WTC11 (cell line): ENCODE results near the gene DLG5. TPM values are rescaled to one million over a fixed set of nuclear protein-coding genes. Genes with fewer than 3 reads are reported as not detected.

Source experiments
- ATAC-seq: fragments of 200-7000 bp; cut with Tn5 transposase; 2 replicates; pipeline ENCODE4 v1.10.0; 2021; ENCODE audit warnings: mild to moderate bottlenecking, moderate library complexity
- CTCF ChIA-PET: fragments of 300-600 bp; sonication (Branson Sonifier 250); formaldehyde crosslinking; loops from one replicate; lab custom pipeline; 2021; ENCODE audit warnings: antibody characterized with exemption; lab: Charles Lee
- POLR2A ChIA-PET: fragments of 350-600 bp; sonication (Branson Sonifier 250); formaldehyde crosslinking; loops from one replicate; lab custom pipeline; 2021; ENCODE audit warnings: antibody characterized with exemption; lab: Charles Lee
- DNase-seq: peaks from one replicate; pipeline ENCODE4 v3.0.0; 2021; ENCODE audit warnings: low spot score
- H3K27ac Mint-ChIP-seq: 2 replicates; pipeline ENCODE4 v1.8.0; 2021; ENCODE audit warnings: mixed read lengths
- H3K27me3 Mint-ChIP-seq: 2 replicates; pipeline ENCODE4 v1.8.0; 2021; ENCODE audit warnings: low read depth, mild to moderate bottlenecking, moderate library complexity, mixed read lengths
- H3K36me3 Mint-ChIP-seq: 2 replicates; pipeline ENCODE4 v1.8.0; 2021; ENCODE audit warnings: mixed read lengths
- H3K4me1 Mint-ChIP-seq: 2 replicates; pipeline ENCODE4 v1.8.0; 2022; ENCODE audit warnings: mixed read lengths
- H3K4me3 Mint-ChIP-seq: 2 replicates; pipeline ENCODE4 v1.8.0; 2021; ENCODE audit warnings: mild to moderate bottlenecking, moderate library complexity, mixed read lengths
- H3K9me3 Mint-ChIP-seq: 2 replicates; pipeline ENCODE4 v1.8.0; 2021; ENCODE audit warnings: mixed read lengths
- ETV6 ChIP-seq: sonication (generic); formaldehyde crosslinking; IDR thresholded peaks from 2 replicates; pipeline ENCODE4 v1.8.1; 2022; ENCODE audit warnings: mild to moderate bottlenecking, missing genetic modification reagents
- FOXK1 ChIP-seq: sonication (generic); formaldehyde crosslinking; IDR thresholded peaks from 2 replicates; pipeline ENCODE4 v1.8.0; 2022; ENCODE audit warnings: mild to moderate bottlenecking, moderate library complexity, missing genetic modification reagents
- FOXP1 ChIP-seq: sonication (generic); formaldehyde crosslinking; IDR thresholded peaks from 2 replicates; pipeline ENCODE4 v1.8.0; 2022; ENCODE audit warnings: missing genetic modification reagents, mild to moderate bottlenecking, moderate library complexity, borderline replicate concordance
- KAT7 ChIP-seq: sonication (generic); formaldehyde crosslinking; IDR thresholded peaks from 2 replicates; pipeline ENCODE4 v1.8.1; 2023; ENCODE audit warnings: missing genetic modification reagents, mild to moderate bottlenecking, borderline replicate concordance
- MYBL2 ChIP-seq: sonication (generic); formaldehyde crosslinking; IDR thresholded peaks from 2 replicates; pipeline ENCODE4 v1.8.1; 2023; ENCODE audit warnings: mild to moderate bottlenecking, moderate library complexity, missing genetic modification reagents
- RELA ChIP-seq: sonication (generic); formaldehyde crosslinking; IDR thresholded peaks from 2 replicates; pipeline ENCODE4 v1.8.1; 2022; ENCODE audit warnings: missing genetic modification reagents, mild to moderate bottlenecking, borderline replicate concordance
- SP1 ChIP-seq: sonication (generic); formaldehyde crosslinking; conservative IDR thresholded peaks from 2 replicates; pipeline ENCODE4 v1.8.1; 2022; ENCODE audit warnings: missing genetic modification reagents
- ZNF671 ChIP-seq: fragments of 250-450 bp; sonication (Bioruptor Pico); IDR thresholded peaks from 2 replicates; pipeline ENCODE4 v1.8.0; 2021; ENCODE audit warnings: mild to moderate bottlenecking
- total RNA-seq: library from RNA; stranded (reverse); gene quantifications from 3 replicates; pipeline ENCODE4 v1.2.3, GENCODE V29; 2021
- TF ChIP-seq, protein P1 (sequence below): fragments of 200-600 bp; IDR thresholded peaks from 2 replicates; pipeline ENCODE4 v1.8.0; 2022; ENCODE audit warnings: antibody characterized with exemption
- TF ChIP-seq, protein P2 (sequence below): sonication (generic); formaldehyde crosslinking; IDR thresholded peaks from 2 replicates; pipeline ENCODE4 v1.8.0; 2023; ENCODE audit warnings: missing genetic modification reagents
- TF ChIP-seq, protein P3 (sequence below): sonication (generic); formaldehyde crosslinking; IDR thresholded peaks from 2 replicates; pipeline ENCODE4 v1.8.0; 2022; ENCODE audit warnings: mild to moderate bottlenecking, missing genetic modification reagents
- TF ChIP-seq, protein P4 (sequence below): sonication (generic); formaldehyde crosslinking; IDR thresholded peaks from 2 replicates; pipeline ENCODE4 v1.8.1; 2023; ENCODE audit warnings: mild to moderate bottlenecking, moderate library complexity, missing genetic modification reagents
- TF ChIP-seq, protein P5 (sequence below): sonication (generic); formaldehyde crosslinking; IDR thresholded peaks from 2 replicates; pipeline ENCODE4 v1.8.0; 2022; ENCODE audit warnings: missing genetic modification reagents
- TF ChIP-seq, protein P6 (sequence below): sonication (generic); formaldehyde crosslinking; IDR thresholded peaks from 2 replicates; pipeline ENCODE4 v1.8.1; 2023; ENCODE audit warnings: mild to moderate bottlenecking, missing genetic modification reagents, borderline replicate concordance

The DLG5 gene
- total RNA-seq, 1 experiment from 2014 or later: 65.5 TPM

DNA sequence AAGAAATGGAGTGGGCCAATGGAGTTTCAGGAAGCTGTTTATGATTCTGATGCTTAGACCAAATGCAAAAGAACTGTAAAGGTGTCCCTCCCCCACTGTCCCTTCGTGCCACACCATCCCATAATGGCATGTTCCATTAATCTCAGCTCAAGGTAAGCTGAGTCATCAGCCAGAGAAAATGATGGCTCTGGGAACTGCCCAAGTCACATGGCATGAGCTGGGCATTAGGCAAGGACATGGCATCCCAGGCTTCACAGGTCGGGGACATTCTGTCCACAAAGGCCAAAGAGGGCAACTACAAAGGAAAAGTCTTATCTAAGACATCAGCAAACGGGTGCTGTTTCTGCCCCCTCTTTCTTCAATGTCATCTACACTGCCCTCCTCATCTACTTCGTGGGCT is 44.9 kb downstream of the DLG5 start:
- ChIA-PET POLR2A (no interaction called here), CTCF (interaction anchor here (0.8 to 4.8 kb wide), 3 partner anchors 9 to 37 kb away, joined by 3 to 82 read pairs (median 3); no protein-coding TSS in a partner anchor)
- peaks cover 3% of the 10 kb centered on the region for H3K36me3 Mint-ChIP-seq
- H3K27me3 Mint-ChIP-seq: no peaks in the 10 kb centered on the region
- DNase-seq (no peak), ATAC-seq (no peak)
- peaks cover 81% of the 10 kb centered on the region for H3K4me1 Mint-ChIP-seq
- peak overlapping the region; percentile 73 for H3K27ac Mint-ChIP-seq
- H3K4me3 Mint-ChIP-seq: no peak overlapping the region
- H3K9me3 Mint-ChIP-seq: no peaks in the 10 kb centered on the region
- TF ChIP-seq, protein P1, sequence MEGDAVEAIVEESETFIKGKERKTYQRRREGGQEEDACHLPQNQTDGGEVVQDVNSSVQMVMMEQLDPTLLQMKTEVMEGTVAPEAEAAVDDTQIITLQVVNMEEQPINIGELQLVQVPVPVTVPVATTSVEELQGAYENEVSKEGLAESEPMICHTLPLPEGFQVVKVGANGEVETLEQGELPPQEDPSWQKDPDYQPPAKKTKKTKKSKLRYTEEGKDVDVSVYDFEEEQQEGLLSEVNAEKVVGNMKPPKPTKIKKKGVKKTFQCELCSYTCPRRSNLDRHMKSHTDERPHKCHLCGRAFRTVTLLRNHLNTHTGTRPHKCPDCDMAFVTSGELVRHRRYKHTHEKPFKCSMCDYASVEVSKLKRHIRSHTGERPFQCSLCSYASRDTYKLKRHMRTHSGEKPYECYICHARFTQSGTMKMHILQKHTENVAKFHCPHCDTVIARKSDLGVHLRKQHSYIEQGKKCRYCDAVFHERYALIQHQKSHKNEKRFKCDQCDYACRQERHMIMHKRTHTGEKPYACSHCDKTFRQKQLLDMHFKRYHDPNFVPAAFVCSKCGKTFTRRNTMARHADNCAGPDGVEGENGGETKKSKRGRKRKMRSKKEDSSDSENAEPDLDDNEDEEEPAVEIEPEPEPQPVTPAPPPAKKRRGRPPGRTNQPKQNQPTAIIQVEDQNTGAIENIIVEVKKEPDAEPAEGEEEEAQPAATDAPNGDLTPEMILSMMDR: no peak
- no peak for TF ChIP-seq ETV6 (CRISPR knock-in tag)
- no peak for TF ChIP-seq RELA (CRISPR knock-in tag)
- TF ChIP-seq, protein P2, sequence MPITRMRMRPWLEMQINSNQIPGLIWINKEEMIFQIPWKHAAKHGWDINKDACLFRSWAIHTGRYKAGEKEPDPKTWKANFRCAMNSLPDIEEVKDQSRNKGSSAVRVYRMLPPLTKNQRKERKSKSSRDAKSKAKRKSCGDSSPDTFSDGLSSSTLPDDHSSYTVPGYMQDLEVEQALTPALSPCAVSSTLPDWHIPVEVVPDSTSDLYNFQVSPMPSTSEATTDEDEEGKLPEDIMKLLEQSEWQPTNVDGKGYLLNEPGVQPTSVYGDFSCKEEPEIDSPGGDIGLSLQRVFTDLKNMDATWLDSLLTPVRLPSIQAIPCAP (CRISPR knock-in tag): no peak
- TF ChIP-seq, protein P3, sequence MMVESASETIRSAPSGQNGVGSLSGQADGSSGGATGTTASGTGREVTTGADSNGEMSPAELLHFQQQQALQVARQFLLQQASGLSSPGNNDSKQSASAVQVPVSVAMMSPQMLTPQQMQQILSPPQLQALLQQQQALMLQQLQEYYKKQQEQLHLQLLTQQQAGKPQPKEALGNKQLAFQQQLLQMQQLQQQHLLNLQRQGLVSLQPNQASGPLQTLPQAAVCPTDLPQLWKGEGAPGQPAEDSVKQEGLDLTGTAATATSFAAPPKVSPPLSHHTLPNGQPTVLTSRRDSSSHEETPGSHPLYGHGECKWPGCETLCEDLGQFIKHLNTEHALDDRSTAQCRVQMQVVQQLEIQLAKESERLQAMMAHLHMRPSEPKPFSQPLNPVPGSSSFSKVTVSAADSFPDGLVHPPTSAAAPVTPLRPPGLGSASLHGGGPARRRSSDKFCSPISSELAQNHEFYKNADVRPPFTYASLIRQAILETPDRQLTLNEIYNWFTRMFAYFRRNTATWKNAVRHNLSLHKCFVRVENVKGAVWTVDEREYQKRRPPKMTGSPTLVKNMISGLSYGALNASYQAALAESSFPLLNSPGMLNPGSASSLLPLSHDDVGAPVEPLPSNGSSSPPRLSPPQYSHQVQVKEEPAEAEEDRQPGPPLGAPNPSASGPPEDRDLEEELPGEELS (CRISPR knock-in tag): no peak
- no peak for TF ChIP-seq FOXP1 (CRISPR knock-in tag)
- TF ChIP-seq, protein P4, sequence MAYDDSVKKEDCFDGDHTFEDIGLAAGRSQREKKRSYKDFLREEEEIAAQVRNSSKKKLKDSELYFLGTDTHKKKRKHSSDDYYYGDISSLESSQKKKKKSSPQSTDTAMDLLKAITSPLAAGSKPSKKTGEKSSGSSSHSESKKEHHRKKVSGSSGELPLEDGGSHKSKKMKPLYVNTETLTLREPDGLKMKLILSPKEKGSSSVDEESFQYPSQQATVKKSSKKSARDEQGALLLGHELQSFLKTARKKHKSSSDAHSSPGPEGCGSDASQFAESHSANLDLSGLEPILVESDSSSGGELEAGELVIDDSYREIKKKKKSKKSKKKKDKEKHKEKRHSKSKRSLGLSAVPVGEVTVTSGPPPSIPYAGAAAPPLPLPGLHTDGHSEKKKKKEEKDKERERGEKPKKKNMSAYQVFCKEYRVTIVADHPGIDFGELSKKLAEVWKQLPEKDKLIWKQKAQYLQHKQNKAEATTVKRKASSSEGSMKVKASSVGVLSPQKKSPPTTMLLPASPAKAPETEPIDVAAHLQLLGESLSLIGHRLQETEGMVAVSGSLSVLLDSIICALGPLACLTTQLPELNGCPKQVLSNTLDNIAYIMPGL (CRISPR knock-in tag): no peak

DNA sequence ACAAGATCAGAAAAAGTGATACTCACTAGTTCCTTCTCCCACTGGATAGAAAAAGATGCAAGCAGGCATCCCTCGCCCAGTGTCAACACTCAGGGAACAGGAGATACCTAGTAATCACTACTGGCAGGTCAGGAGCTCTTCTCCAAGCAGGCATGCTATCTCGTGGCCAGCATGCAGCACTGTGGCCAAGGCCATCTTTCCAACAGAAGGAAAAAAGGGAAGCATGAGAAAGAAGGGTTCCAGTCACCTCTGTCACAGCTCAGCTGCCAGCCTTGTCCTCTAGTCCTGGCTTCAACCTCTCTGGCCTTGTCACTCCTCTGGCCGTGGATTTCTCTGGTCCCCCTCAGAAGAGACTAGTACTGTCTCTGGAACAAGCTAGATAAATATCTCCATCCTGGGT is 45.3 kb downstream of the DLG5 start:
- ChIA-PET POLR2A (no interaction called here), CTCF (interaction anchor here (0.8 to 4.8 kb wide), 3 partner anchors 9 to 35 kb away, joined by 3 to 82 read pairs (median 3); no protein-coding TSS in a partner anchor)
- TF ChIP-seq, protein P5, sequence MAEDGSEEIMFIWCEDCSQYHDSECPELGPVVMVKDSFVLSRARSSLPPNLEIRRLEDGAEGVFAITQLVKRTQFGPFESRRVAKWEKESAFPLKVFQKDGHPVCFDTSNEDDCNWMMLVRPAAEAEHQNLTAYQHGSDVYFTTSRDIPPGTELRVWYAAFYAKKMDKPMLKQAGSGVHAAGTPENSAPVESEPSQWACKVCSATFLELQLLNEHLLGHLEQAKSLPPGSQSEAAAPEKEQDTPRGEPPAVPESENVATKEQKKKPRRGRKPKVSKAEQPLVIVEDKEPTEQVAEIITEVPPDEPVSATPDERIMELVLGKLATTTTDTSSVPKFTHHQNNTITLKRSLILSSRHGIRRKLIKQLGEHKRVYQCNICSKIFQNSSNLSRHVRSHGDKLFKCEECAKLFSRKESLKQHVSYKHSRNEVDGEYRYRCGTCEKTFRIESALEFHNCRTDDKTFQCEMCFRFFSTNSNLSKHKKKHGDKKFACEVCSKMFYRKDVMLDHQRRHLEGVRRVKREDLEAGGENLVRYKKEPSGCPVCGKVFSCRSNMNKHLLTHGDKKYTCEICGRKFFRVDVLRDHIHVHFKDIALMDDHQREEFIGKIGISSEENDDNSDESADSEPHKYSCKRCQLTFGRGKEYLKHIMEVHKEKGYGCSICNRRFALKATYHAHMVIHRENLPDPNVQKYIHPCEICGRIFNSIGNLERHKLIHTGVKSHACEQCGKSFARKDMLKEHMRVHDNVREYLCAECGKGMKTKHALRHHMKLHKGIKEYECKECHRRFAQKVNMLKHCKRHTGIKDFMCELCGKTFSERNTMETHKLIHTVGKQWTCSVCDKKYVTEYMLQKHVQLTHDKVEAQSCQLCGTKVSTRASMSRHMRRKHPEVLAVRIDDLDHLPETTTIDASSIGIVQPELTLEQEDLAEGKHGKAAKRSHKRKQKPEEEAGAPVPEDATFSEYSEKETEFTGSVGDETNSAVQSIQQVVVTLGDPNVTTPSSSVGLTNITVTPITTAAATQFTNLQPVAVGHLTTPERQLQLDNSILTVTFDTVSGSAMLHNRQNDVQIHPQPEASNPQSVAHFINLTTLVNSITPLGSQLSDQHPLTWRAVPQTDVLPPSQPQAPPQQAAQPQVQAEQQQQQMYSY (CRISPR knock-in tag): no peak
- no peak for TF ChIP-seq SP1 (CRISPR knock-in tag)
- TF ChIP-seq FOXK1 (CRISPR knock-in tag): no peak
- no peak for TF ChIP-seq KAT7
- TF ChIP-seq, protein P1: no peak
- TF ChIP-seq, protein P6, sequence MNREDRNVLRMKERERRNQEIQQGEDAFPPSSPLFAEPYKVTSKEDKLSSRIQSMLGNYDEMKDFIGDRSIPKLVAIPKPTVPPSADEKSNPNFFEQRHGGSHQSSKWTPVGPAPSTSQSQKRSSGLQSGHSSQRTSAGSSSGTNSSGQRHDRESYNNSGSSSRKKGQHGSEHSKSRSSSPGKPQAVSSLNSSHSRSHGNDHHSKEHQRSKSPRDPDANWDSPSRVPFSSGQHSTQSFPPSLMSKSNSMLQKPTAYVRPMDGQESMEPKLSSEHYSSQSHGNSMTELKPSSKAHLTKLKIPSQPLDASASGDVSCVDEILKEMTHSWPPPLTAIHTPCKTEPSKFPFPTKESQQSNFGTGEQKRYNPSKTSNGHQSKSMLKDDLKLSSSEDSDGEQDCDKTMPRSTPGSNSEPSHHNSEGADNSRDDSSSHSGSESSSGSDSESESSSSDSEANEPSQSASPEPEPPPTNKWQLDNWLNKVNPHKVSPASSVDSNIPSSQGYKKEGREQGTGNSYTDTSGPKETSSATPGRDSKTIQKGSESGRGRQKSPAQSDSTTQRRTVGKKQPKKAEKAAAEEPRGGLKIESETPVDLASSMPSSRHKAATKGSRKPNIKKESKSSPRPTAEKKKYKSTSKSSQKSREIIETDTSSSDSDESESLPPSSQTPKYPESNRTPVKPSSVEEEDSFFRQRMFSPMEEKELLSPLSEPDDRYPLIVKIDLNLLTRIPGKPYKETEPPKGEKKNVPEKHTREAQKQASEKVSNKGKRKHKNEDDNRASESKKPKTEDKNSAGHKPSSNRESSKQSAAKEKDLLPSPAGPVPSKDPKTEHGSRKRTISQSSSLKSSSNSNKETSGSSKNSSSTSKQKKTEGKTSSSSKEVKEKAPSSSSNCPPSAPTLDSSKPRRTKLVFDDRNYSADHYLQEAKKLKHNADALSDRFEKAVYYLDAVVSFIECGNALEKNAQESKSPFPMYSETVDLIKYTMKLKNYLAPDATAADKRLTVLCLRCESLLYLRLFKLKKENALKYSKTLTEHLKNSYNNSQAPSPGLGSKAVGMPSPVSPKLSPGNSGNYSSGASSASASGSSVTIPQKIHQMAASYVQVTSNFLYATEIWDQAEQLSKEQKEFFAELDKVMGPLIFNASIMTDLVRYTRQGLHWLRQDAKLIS (CRISPR knock-in tag): no peak
- TF ChIP-seq MYBL2: no peak
- no peak for TF ChIP-seq ZNF671
- ATAC-seq (no peak), DNase-seq (no peak)
- Mint-ChIP-seq H3K27ac (peak overlapping the region; percentile 73), H3K27me3 (no peaks in the 10 kb centered on the region), H3K36me3 (peaks cover 3% of the 10 kb centered on the region), H3K4me3 (no peak overlapping the region), H3K9me3 (no peaks in the 10 kb centered on the region), H3K4me1 (peaks cover 78% of the 10 kb centered on the region)
